Measurements from ENCODE around the gene SLC12A1.

- TF ChIP-seq POLR2A (IDR thresholded peaks at IDR 0.05; ENCODE audit: low read depth) (no peak), CTCF (IDR thresholded peaks at IDR 0.05) (no peak), EP300 (IDR thresholded peaks at IDR 0.05) (no peak), POLR2AphosphoS5 (IDR thresholded peaks at IDR 0.05) (no peak)
Observed at GRCh38 chr15:48336940-48337339, 130.8 kb downstream of the SLC12A1 start.

Data from esophagus muscularis mucosa (tissue), 4 donors.